ENCODE results near the gene GPATCH1. TPM values are rescaled to one million over a fixed set of nuclear protein-coding genes. Genes with fewer than 3 reads are reported as not detected.
A peak's percentile ranks its signal among the peaks of the same experiment; 100 is the strongest.
"Not testable (repeated sequence)": the region's sequence is repeated elsewhere in the genome, so short reads cannot be mapped to it uniquely, and the experiment has no call there.

The GPATCH1 gene
- total RNA-seq, 1 experiment from 2014 or later = 10.8 TPM

GRCh38 chr19:33114312-33114711 lies 33.3 kb downstream of the GPATCH1 start:
- DNase-seq (ENCODE audit: low spot score) = peak; percentile 41

- DNase-seq (ENCODE audit: low spot score) = no peak
Observed at GRCh38 chr19:33117501-33117900, 36.5 kb downstream of the GPATCH1 start.

GRCh38 chr19:33118643-33119042 lies 37.7 kb downstream of the GPATCH1 start:
- DNase-seq (ENCODE audit: low spot score) = no peak

- DNase-seq (ENCODE audit: low spot score) = no peak
Observed at GRCh38 chr19:33124207-33125098, 43.5 kb downstream of the GPATCH1 start.

- peak; percentile 81 for DNase-seq (ENCODE audit: low spot score)
Observed at GRCh38 chr19:33125929-33126388, 45.0 kb downstream of the GPATCH1 start.

GRCh38 chr19:33126712-33127111 lies 45.7 kb downstream of the GPATCH1 start:
- not testable (repeated sequence) for DNase-seq (ENCODE audit: low spot score)

- no peak for DNase-seq (ENCODE audit: low spot score)
Observed at GRCh38 chr19:33129901-33130300, 48.9 kb downstream of the GPATCH1 start.

GRCh38 chr19:33130433-33130832 lies 49.5 kb downstream of the GPATCH1 start:
- no peak for DNase-seq (ENCODE audit: low spot score)

GRCh38 chr19:33132021-33132420 lies 51.0 kb downstream of the GPATCH1 start, which contains the start of gene WDR88:
Gene WDR88 (plus strand): TSS chr19:33132114. CDS start chr19:33132170, 56 bp downstream.
- DNase-seq (ENCODE audit: low spot score) = no peak

GRCh38 chr19:33132425-33132824 lies 51.4 kb downstream of the GPATCH1 start:
- no peak for DNase-seq (ENCODE audit: low spot score)

- DNase-seq (ENCODE audit: low spot score) = no peak
Observed at GRCh38 chr19:33133438-33134031, 52.6 kb downstream of the GPATCH1 start.

- no peak for DNase-seq (ENCODE audit: low spot score)
Observed at GRCh38 chr19:33134571-33135041, 53.6 kb downstream of the GPATCH1 start.

- no peak for DNase-seq (ENCODE audit: low spot score)
Observed at GRCh38 chr19:33139165-33139564, 58.2 kb downstream of the GPATCH1 start.

- peak; percentile 88 for DNase-seq (ENCODE audit: low spot score)
Observed at GRCh38 chr19:33143897-33144405, 63.0 kb downstream of the GPATCH1 start.

- DNase-seq (ENCODE audit: low spot score) = no peak
Observed at GRCh38 chr19:33146209-33146608, 65.2 kb downstream of the GPATCH1 start.

GRCh38 chr19:33147538-33147937 lies 66.6 kb downstream of the GPATCH1 start:
- no peak for DNase-seq (ENCODE audit: low spot score)

GRCh38 chr19:33150852-33151518 lies 70.0 kb downstream of the GPATCH1 start:
- no peak for DNase-seq (ENCODE audit: low spot score)

- DNase-seq (ENCODE audit: low spot score) = no peak
Observed at GRCh38 chr19:33152176-33152575, 71.2 kb downstream of the GPATCH1 start.

- not testable (repeated sequence) for DNase-seq (ENCODE audit: low spot score)
Observed at GRCh38 chr19:33152625-33153024, 71.6 kb downstream of the GPATCH1 start.

- not testable (repeated sequence) for DNase-seq (ENCODE audit: low spot score)
Observed at GRCh38 chr19:33154313-33154712, 73.3 kb downstream of the GPATCH1 start.

- DNase-seq (ENCODE audit: low spot score) = no peak
Observed at GRCh38 chr19:33156334-33156733, 75.4 kb downstream of the GPATCH1 start.

- no peak for DNase-seq (ENCODE audit: low spot score)
Observed at GRCh38 chr19:33157906-33158305, 76.9 kb downstream of the GPATCH1 start.

Data from HT-29 (cell line).